Esophagus squamous epithelium (tissue), 5 donors: ENCODE measurements around the gene SERPINA7. TPM values are rescaled to one million over a fixed set of nuclear protein-coding genes. Genes with fewer than 3 reads are reported as not detected.

Experiments
- DNase-seq: peaks from one replicate; lab custom pipeline; 2025; lab: John Stamatoyannopoulos, UW
- H3K27ac ChIP-seq, 4 donors: fragments of 200-600 bp; sonication (generic); one replicate each; pipeline ENCODE4 v1.5.1; 2016 to 2019; ENCODE audit warnings: mild to moderate bottlenecking in 1 of 4
- H3K27me3 ChIP-seq, 4 donors: fragments of 200-600 bp; sonication (generic); 1 replicate in 3 of 4; 2 replicates in 1 of 4; pipeline versions ENCODE4 v1.5.1 to v1.6.0; 2017 to 2021; ENCODE audit warnings: antibody characterized with exemption in 1 of 4
- H3K36me3 ChIP-seq, 3 donors: fragments of 200-600 bp; sonication (generic); one replicate each; pipeline ENCODE4 v1.5.1; 2016 to 2019
- H3K4me1 ChIP-seq, 3 donors: fragments of 200-600 bp; sonication (generic); one replicate each; pipeline ENCODE4 v1.5.1; 2017 to 2019
- H3K4me3 ChIP-seq, 4 donors: fragments of 200-600 bp; sonication (generic); 1 replicate in 3 of 4; 2 replicates in 1 of 4; pipeline ENCODE4 v1.5.1; 2016 to 2019; ENCODE audit warnings: mild to moderate bottlenecking in 2 of 4, moderate library complexity in 1 of 4
- H3K9me3 ChIP-seq, 3 donors: fragments of 200-600 bp; sonication (generic); one replicate each; pipeline ENCODE4 v1.5.1; 2016 to 2019
- CTCF ChIP-seq, 6 experiments: fragments of 450-650 bp in 4 of 6; fragments of 200-600 bp in 2 of 6; sonication (generic) in 2 of 6; IDR thresholded peaks; one replicate each; pipeline ENCODE4 v1.5.1; 2016 to 2019; ENCODE audit warnings: antibody characterized with exemption in 6 of 6, mild to moderate bottlenecking in 4 of 6, moderate library complexity in 4 of 6
- POLR2A ChIP-seq, 4 donors: fragments of 450-650 bp; IDR thresholded peaks; one replicate each; pipeline ENCODE4 v1.6.1; 2017; ENCODE audit warnings: antibody characterized with exemption in 4 of 4, mild to moderate bottlenecking in 4 of 4, moderate library complexity in 3 of 4
- WGBS, 2 donors: methylation state at CpG; one replicate each; pipeline ENCODE4 v1.1.5; 2018; 5-methylcytosine and 5-hydroxymethylcytosine counted together
- intact Hi-C: fragments of 100-400 bp; cut with DNase I; formaldehyde crosslinking; loops from one replicate; pipeline ENCODE4 v1.15.0; 2022
- total RNA-seq, 4 donors: library from RNA; depleted of rRNA; stranded (reverse); fragments of >200 nt; gene quantifications; one replicate each; pipeline ENCODE4 v1.1.0, GENCODE V29; 2016
- donor health status: DM: yes; HTN: yes; CAD: no.

SERPINA7 gene
- not detected for total RNA-seq

GRCh38 chrX:106038625-106039024 lies at the start of gene SERPINA7:
SERPINA7 (minus strand) TSS chrX:106038727; CDS start chrX:106037058, 1,669 bp downstream.
- H3K4me3 ChIP-seq, result no peak within 1 kb of the TSS
- no peaks in the 10 kb centered on the region for H3K27me3 ChIP-seq
- H3K9me3 ChIP-seq, result no peaks in the 10 kb centered on the region
- TF ChIP-seq CTCF (IDR thresholded peaks at IDR 0.05) (no peak), POLR2A (IDR thresholded peaks at IDR 0.05) (no peak)
- no peak within 1 kb of the TSS for H3K27ac ChIP-seq
- H3K36me3 ChIP-seq, result no peaks in the 10 kb centered on the region
- no peaks in the 10 kb centered on the region for H3K4me1 ChIP-seq
- DNase-seq, result no peak
- intact Hi-C loops, result no loop called here

DNA sequence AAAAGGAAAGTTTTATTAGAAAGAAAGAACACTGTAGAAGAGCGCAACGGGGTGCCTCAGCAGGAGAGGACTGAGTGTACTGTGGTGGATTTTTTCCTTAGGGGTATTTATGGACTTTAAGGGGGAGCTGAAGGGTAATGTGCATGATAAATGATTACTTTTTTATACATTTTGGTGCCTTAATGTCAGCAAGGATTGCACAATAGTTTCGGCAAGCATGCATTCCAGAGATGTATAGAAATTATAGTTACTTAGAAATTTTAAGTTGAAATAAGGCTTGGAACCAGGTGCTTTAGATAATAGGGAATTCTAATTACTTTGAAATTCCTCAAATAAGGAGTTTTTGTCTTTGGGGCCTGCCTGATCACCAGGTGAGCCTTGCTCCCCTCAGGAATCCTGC lies 30.5 kb upstream of the SERPINA7 start:
- WGBS, 2 donors, result 53 to 85% methylated on average over 3 of the region's 3 CpGs
- intact Hi-C loops, result no loop called here

DNA sequence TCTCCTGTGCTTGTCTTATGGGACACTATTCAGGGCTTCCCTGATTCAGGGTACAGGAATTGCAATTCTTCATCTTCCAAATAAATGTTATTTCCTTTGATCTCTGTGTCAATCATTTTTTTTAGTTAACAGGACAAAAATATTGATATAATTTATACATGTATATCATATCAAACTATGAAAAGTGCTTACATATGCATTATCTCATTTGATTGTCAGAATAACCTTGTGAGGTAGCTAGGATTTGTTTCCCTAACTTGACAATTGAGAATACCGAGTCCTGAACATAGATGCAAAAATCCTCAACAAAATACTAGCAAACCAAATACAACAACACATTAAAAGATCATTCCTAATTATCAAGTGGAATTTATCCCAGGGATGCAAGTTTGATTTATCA lies 11.5 kb upstream of the SERPINA7 start:
- 58 to 71% methylated on average over 1 of the region's 1 CpG for WGBS, 2 donors
- Histone ChIP-seq H3K27ac (no peak overlapping the region), H3K4me3 (no peak overlapping the region), H3K4me1 (no peaks in the 10 kb centered on the region), H3K9me3 (no peaks in the 10 kb centered on the region), H3K36me3 (no peaks in the 10 kb centered on the region), H3K27me3 (no peaks in the 10 kb centered on the region)
- DNase-seq, result no peak
- TF ChIP-seq POLR2A (IDR thresholded peaks at IDR 0.05) (no peak), CTCF (IDR thresholded peaks at IDR 0.05) (no peak)
- intact Hi-C loops, result no loop called here

More for the DNA sequence above, 30.5 kb upstream of the SERPINA7 start:
- DNase-seq, result no peak
- Histone ChIP-seq H3K4me1 (no peaks in the 10 kb centered on the region), H3K27ac (no peak overlapping the region), H3K36me3 (no peaks in the 10 kb centered on the region), H3K4me3 (no peak overlapping the region), H3K9me3 (no peaks in the 10 kb centered on the region), H3K27me3 (no peaks in the 10 kb centered on the region)
- TF ChIP-seq POLR2A (IDR thresholded peaks at IDR 0.05) (no peak), CTCF (IDR thresholded peaks at IDR 0.05) (no peak)

DNA sequence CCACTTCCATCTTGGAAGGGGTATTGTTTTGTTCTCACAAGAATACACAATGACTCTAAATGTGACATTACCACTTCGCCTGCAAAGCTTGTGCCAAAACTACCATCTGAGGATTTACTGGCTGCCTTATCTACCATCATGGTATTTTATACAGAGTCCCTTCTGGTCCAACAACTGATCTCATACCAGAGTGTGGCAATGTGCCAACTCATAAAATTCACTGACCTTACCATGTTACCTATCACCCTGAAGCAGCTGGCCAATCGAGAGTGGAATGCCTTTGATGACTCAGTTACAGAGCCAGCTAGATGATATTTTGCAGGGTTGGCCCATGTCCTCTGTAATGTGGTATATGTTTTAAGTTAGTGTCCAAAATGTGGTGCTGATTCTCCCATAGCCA lies 3.8 kb upstream of the SERPINA7 start:
- no peak for TF ChIP-seq CTCF (IDR thresholded peaks at IDR 0.05)
- TF ChIP-seq POLR2A (IDR thresholded peaks at IDR 0.05), result no peak
- Histone ChIP-seq H3K27ac (no peak overlapping the region), H3K4me1 (no peaks in the 10 kb centered on the region), H3K4me3 (no peak overlapping the region), H3K9me3 (no peaks in the 10 kb centered on the region), H3K36me3 (no peaks in the 10 kb centered on the region), H3K27me3 (no peaks in the 10 kb centered on the region)
- intact Hi-C loops, result no loop called here
- DNase-seq, result no peak
- 58 to 60% methylated on average over 1 to 2 of the region's 2 CpGs for WGBS, 2 donors

- intact Hi-C loops, result no loop called here
- Histone ChIP-seq H3K4me3 (no peak overlapping the region), H3K36me3 (no peaks in the 10 kb centered on the region), H3K9me3 (no peaks in the 10 kb centered on the region), H3K27ac (no peak overlapping the region), H3K27me3 (no peaks in the 10 kb centered on the region), H3K4me1 (no peaks in the 10 kb centered on the region)
- no peak for DNase-seq
- 69 to 74% methylated on average over 4 of the region's 4 CpGs for WGBS, 2 donors
- TF ChIP-seq POLR2A (IDR thresholded peaks at IDR 0.05) (no peak), CTCF (IDR thresholded peaks at IDR 0.05) (no peak)
These were observed 2.3 kb upstream of the SERPINA7 start for GRCh38 chrX:106040861-106041260.
